H1 (cell line): ENCODE measurements around the gene TXNIP. TPM values are rescaled to one million over a fixed set of nuclear protein-coding genes. Genes with fewer than 3 reads are reported as not detected.

Experiments used
- BCL11A ChIP-seq, 2 experiments: IDR thresholded peaks; one replicate each; pipeline ENCODE4 v1.6.1; 2011; ENCODE audit warnings: low read depth in 2 of 2, low read length in 2 of 2, mild to moderate bottlenecking in 2 of 2
- CHD7 ChIP-seq: fragments of 300-600 bp; sonication (generic); IDR thresholded peaks from 2 replicates; pipeline ENCODE4 v1.7.1; 2012; ENCODE audit warnings: low read length, moderate library complexity, mild to moderate bottlenecking, inconsistent platforms; ENCODE audit not compliant: insufficient replicate concordance
- MAFK ChIP-seq: IDR thresholded peaks from 2 replicates; pipeline ENCODE4 v1.6.1; 2012; ENCODE audit warnings: low read depth, mild to moderate bottlenecking, improper control_type of control experiment, low read length
- RFX5 ChIP-seq: IDR thresholded peaks from 2 replicates; pipeline ENCODE4 v1.6.1; 2011; ENCODE audit warnings: low read depth, low read length, improper control_type of control experiment, borderline replicate concordance
- SP1 ChIP-seq: IDR thresholded peaks from 2 replicates; pipeline ENCODE4 v1.6.1; 2011; ENCODE audit warnings: low read depth, low read length
- TCF12 ChIP-seq: IDR thresholded peaks from 2 replicates; pipeline ENCODE4 v1.6.1; 2011; ENCODE audit warnings: low read depth, mild to moderate bottlenecking, low read length
- polyA plus RNA-seq, 7 experiments: library from polyadenylated mRNA; depleted of rRNA in 3 of 7; stranded (reverse) in 5 of 7; unstranded in 2 of 7; fragments of >200 nt in 5 of 7; fragments of 200-250 nt in 2 of 7; gene quantifications; 1 replicate in 5 of 7; 2 replicates in 1 of 7; 4 replicates in 1 of 7; pipeline versions ENCODE4 v1.2.1 to v1.2.3, GENCODE V29; 2011 to 2013; ENCODE audit warnings: missing spikeins in 2 of 7, mixed read lengths in 2 of 7
- total RNA-seq: library from RNA; stranded (reverse); fragmentation: NEBNext Ultra II Directional; extraction: Animal tissue kit (Norgen Biotek cat#: 25700); gene quantifications from 2 replicates; pipeline ENCODE4 v1.2.1, GENCODE V29; 2021

TXNIP gene
- total and polyA plus RNA-seq, 2 of the 8 experiments (the other 6 are each of a cell fraction or from before 2014, with no cell fraction given): 12.3 to 56.8 TPM

- TF ChIP-seq RFX5: no peak
- no peak for TF ChIP-seq TCF12
- no peak for TF ChIP-seq MAFK
- no peak for TF ChIP-seq BCL11A (IDR thresholded peaks at IDR 0.05; ENCODE audit: low read depth in 2 of 2, low read length in 2 of 2)
- no peak for TF ChIP-seq CHD7
- TF ChIP-seq SP1: no peak
- TF ChIP-seq, all 59 proteins: peak for 0
These were observed 39.5 kb downstream of the TXNIP start (continued) for GRCh38 chr1:145956781-145957442.
